ENCODE data around the gene RIMS3. TPM values are rescaled to one million over a fixed set of nuclear protein-coding genes. Genes with fewer than 3 reads are reported as not detected.
"Not testable (repeated sequence)": the region's sequence is repeated elsewhere in the genome, so short reads cannot be mapped to it uniquely, and the experiment has no call there.

The RIMS3 gene
- total RNA-seq, 1 donor from 2014 or later = 0.81 TPM

DNA sequence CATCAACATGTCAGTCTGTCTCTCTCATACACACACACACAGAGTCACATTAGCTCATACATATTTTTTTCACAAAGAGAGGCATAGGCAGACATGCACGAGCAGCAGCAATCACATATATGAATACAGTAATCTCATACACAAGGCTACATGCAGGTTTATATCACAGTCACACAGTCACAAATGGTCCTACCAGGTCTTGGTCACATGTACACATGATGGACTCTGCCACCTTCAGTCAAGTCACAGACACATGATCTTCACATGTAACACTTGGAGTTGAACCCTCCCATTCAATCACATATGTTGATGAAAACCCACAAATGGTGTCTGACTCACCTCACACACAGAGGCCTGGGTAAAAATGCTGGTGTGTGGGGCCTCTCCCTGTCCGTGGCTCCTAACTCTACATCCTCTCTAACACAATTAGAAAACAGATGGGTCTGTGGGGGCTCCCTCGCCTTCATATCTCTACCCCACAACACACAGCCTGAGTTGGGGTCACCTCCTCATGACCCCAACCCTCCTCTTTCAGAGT lies 27.9 kb downstream of the RIMS3 start:
- no peak for DNase-seq
- ATAC-seq (ENCODE audit: poor library complexity) = no peak
- intact Hi-C loops (cut with DNase I) = no loop called here

DNA sequence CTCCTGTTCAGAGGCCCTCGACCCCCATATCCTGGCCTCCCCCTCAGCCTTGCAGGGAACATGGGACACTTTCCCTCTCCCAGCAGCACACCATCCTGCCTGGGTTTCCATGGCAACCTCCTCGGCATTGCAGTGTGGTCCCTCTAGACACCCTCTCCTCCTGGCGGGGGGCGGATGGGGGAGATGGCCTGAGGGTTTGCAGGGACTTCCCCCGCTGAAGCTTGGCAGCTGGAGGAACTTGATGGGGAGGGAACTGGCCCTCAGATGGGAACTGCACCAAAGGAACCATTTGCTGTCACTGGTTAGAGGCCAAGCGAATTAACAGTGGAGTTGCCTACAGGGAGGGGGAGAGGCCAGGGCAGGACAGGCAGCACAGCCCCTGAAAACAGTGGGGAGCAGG lies 28.7 kb downstream of the RIMS3 start:
- intact Hi-C loops (cut with DNase I) = no loop called here
- no peak for ATAC-seq (ENCODE audit: poor library complexity)
- no peak for DNase-seq

DNA sequence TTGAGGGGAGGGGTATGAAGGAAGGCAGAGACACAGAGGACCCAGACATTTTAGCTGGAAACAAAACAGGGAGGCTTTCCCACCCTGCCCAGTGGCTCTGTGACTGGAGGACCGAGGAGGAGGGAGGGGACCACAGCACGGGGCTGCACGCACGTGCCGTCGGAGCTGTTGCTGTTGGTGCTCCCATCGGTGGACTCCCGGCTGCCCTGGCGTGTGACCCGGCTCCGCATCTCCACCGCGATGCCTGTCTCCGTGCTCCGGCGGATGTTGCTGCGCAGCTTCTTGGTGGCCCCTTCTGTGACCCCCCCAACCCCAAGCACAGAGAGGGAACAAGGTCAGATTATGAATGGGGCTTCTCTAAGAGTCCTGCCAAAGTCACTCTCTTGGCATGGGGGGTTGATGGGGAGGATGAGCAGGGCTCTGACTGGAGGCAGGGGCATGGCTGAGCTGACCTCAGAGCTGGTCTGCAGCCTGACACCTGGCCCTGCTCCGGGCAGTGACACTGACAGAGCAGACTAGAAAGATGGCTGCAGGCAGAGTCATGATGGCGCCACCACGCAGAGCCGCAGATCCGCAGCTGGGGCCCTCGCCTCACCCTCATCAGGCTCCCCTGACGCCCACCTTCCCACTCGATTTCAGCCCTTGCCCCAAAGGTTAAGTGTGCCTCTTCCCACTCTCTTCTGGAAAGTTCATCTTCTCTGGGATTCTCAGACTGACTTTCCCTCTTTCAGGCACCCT lies 29.6 kb downstream of the RIMS3 start:
- ATAC-seq (ENCODE audit: poor library complexity) (no peak), DNase-seq (no peak)
- intact Hi-C loops (cut with DNase I) = no loop called here

DNA sequence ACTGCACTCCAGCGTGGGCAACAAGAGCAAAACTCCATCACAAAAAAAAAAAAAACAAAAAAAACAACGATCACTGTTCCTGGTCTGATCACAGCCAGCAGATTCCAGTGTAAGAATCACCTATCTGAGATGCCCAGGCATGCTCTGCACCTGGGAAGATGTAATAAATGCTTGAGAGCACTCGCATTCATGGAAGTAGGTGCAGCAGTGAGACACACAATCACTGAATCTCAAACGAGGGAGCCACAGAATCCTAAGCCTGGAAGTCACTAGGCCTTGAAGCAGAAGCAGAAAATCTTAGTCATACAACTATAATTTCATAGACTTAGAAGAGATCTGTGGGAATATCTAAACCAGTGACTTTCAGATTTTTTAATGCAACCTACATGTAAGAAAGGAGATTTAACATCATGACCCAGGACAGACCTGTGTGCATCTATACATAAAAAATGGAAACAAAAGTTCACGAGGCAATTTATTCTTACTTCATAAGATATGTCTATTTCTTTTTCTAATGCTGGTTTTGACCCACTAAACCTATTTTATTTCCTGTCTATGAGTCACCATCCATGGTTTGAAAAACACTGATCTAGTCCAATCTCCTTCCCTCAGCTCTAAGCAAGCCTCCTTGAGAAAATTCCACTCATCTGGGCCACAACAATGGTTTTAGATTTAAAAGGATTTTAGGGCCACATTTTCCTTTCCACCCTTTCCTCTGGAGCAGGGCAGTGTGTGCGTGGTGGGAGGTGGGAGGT lies 30.4 kb downstream of the RIMS3 start:
- ATAC-seq (ENCODE audit: poor library complexity) (no peak), DNase-seq (no peak)
- intact Hi-C loops (cut with DNase I) = no loop called here

DNA sequence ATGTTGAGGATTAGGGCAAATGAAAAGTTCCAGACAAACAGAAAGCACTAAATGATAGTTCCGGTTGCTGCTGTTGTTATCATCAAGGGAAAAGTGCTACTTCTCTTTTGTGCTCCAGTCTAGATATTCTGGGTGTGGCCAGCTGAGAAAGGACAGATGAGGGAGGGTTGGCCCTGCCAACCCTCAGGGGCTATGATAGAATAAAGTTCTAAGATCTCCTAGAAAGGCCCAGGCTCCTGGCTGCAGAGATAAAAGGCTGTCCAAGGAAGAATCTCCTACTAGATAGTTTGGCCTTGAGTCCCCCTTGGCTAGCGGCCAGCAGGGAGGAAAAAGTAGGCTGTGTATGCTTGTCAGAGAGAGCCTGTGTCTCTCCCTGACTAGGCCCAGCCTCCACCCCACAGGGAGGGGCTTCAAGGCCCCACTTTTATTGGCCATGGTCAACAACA lies 31.5 kb downstream of the RIMS3 start:
- ATAC-seq (ENCODE audit: poor library complexity) = peak; percentile 46
- intact Hi-C loops (cut with DNase I) = no loop called here

DNA sequence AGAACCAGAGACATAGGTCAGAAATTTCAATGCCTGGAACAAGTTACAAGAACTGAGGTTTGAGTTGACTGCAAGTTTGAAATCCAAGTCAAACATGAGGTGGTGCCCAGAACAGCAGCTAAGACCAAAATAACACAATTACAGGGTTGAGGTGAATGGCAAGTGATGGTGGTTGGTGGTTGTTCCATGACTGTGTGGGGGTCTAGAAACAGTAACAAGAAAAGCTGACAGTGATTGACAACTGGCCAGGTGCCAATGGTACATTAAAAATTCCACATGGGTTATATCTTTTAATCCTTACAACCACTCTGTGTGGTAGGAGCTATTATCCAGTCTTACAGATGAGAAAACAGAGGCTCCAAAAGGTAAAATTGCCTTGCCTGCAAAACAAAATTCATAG lies 32.0 kb downstream of the RIMS3 start:
- intact Hi-C loops (cut with DNase I) = no loop called here
- no peak for DNase-seq
- ATAC-seq (ENCODE audit: poor library complexity) = no peak

More for the DNA sequence above, 31.5 kb downstream of the RIMS3 start:
- peak; percentile 63 for DNase-seq

DNA sequence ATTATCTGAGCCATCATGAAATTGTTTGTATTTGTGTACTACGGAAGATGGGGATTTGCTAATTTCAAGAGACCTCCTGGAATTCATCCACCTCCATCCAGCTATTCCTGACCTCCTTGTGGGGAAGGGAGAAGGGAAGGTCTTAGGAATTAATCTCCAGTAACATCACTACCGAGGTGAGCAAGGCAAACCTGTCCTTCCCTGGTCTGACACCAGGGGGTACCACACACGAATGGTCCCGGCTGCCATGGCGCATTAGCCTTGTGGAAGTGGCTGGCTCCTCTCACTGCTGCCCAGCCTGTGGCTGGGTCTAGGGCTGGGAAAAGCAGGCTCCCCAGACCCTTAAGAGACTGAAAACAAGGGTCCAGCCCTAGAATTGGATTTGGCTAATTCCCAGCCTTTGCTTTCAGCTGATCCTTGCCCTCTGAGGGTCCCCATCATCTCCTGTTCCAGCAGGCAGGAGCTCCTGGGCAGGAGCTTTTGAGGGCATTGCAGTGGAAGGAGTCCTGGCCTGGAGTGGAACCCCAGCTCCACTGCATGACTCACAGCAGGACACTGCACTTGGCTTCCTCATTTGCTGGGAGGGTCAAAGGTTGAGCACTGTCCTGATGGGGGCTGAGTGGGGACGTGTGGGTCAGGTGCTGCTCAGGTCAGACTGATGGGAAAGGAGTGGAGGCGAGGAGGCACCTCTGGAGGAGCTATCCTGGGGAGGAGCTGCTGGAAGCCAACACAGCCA lies 34.8 kb downstream of the RIMS3 start:
- DNase-seq = no peak
- peak; percentile 55 for ATAC-seq (ENCODE audit: poor library complexity)
- intact Hi-C loops (cut with DNase I) = no loop called here

DNA sequence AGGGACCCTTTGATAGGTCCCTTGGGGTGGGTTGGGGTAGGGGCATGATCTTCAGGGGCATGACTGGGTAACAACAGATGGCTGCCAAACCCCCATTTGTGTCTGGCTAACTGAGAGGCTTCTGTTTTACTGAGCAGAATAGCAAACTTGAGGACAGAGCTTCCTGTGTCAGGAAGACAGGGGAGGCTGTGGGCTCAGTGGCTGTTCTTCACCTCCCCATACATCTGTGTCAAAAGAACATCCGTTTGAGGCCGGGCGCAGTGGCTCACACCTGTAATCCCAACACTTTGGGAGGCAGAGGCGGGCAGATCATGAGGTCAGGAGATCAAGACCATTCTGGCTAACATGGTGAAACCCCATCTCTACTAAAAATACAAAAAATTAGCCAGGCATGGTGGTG lies 35.9 kb downstream of the RIMS3 start:
- intact Hi-C loops (cut with DNase I) = loop anchor here (5.0 kb wide), 1 partner anchor 38 kb away; the partner anchor contains the start of gene RIMS3
- ATAC-seq (ENCODE audit: poor library complexity); DNase-seq: not testable (repeated sequence)

DNA sequence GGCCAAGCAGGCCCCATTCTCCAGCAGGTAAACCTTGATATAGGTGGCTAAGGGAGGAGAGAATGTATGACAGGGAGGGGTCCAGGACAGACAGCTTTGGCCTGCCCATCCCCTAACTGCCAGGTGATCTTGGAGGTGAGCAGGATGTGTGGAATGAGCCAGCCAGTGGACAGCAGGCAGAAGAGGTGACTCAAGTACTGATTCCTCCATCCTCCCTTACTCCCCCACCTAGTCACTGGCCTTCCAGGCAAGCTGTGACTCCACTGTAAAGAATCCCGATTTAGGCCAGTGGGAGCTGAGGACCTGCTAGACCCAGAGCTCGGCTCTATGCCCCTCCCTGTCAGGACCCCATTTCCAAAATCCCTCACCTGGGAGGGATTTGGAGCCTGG lies 36.6 kb downstream of the RIMS3 start:
- no peak for ATAC-seq (ENCODE audit: poor library complexity)
- no peak for DNase-seq
- intact Hi-C loops (cut with DNase I) = loop anchor here (5.0 kb wide), 1 partner anchor 38 kb away; the partner anchor contains the start of gene RIMS3

DNA sequence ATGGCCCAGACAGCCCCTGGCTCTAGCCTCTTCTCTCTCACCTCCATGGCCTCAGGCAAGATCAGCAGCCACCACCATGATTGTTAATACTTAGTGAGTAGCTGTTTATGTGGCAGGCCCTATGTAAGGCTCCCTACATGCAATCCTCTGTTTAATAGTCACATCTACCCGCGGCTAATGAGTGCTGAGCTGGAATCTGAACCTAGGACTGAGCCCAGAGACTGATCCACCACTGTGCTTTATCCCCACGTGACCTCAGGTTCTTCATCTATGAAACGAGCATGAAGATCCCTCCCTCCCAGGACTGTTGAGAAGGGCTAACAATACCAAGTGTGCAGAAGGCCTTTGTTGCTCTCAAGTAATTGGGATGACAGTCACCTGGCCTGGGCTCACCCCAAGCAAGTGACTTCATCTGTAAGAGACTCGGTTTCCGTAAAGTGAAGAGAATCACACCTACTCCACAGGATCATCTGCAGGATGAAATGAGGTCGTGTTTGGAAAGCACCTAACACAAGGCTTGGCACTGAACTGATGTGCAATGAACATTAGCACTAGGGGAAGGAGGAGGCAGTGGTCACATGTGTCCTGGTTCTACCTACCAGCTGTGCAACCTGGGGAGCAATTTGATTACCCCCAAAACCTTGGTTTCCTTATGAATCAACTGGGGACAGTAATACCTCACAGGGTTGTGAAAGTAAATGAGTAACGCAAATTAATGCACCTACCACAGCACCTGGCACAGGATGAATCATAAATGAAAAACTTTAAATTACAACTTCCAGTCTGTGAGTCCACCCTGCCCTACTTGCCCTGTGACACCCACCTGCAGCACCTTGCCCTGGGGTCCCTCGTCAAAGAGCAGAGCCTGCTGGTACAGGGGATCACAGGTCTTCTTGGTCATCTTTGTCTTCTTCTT lies 37.2 kb downstream of the RIMS3 start:
- no peak for ATAC-seq (ENCODE audit: poor library complexity)
- intact Hi-C loops (cut with DNase I) = loop anchor here (5.0 kb wide), 1 partner anchor 39 kb away; the partner anchor contains the start of gene RIMS3
- no peak for DNase-seq

DNA sequence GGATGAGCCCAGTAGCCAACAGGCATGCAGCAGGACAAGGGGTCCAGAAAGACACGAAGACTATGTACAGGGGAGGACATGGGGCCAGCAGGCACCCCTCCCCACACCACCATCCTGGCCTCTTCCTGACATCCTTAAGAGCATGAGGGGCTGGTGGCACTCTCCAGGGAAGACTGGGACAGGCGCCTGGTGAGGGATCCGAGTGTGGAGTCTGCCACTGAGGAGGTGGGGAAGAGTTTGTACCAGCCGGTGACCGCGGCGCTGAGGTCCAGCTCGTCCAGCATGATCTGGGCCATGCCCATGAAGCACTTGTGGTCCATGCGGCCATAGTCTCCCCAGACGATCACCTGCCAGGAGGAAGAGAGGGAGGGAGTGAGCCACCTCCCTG lies 39.1 kb downstream of the RIMS3 start:
- intact Hi-C loops (cut with DNase I) = loop anchor here (5.0 kb wide), 1 partner anchor 41 kb away; the partner anchor contains the start of gene RIMS3
- DNase-seq = no peak
- no peak for ATAC-seq (ENCODE audit: poor library complexity)

DNA sequence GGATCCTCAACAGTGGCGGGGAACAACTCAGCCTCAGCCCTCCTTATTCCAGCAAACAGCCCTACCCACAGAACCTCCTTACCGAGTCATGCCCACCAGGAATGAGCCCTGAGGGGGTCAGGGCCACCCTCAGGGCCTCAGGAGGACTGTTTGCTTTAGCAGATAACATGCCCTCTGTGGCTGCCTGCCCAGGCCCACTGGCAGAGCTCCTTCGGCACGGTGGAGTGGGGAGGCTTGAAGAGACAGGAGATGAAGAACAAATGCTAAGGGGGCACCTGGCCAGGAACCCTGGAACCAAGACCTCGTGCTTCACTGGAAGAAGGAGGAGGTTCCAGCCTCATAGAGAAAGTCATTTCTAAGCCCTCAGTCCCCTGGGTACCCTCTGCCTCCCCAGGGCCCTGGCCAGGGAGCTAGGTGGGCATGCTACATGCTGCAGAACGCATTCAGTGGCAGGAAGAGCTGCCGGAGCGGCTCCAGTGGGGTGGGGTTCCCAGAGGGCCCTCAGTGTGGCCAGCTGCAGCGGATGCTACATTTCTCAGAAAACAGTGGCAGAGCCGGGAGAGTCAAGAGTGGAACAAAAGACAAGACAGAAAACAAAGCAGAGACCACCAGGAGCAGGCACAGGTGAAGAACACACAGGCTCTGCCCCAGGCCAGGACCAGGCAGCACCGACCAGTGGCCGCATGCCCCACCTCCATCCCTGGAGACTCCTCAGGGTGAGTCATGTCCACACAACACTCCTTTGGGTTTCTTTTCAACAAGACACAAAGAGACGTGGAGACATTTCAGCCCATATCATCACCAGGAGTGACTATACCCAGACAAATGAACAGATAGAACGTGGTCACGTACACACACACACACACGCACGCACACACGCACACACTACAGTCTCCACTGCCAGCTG lies 39.8 kb downstream of the RIMS3 start:
- intact Hi-C loops (cut with DNase I) = loop anchor here (5.0 kb wide), 1 partner anchor 42 kb away; the partner anchor contains the start of gene RIMS3
- ATAC-seq (ENCODE audit: poor library complexity) (peak; percentile 15), DNase-seq (no peak)

DNA sequence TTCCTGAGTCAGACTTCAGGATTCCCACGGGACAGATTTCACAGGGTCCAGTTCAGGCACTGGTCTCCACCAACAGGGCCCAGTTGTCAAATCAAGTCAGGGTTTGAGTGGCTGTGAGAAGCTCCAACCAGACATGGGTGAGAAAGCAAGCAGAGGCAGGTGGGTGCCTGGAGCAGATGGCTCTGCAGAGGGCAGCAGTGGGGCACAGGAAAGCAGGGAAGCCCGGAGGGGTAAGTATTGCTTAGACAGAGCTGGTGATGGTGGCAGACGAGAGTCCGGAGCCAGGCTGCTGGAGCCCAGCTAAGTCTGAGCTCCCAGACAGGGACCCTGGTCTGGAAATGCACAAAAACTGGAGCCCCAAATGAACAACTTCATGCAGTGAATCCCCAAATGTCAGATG lies 40.4 kb downstream of the RIMS3 start:
- intact Hi-C loops (cut with DNase I) = loop anchor here (5.0 kb wide), 1 partner anchor 42 kb away; the partner anchor contains the start of gene RIMS3
- peak; percentile 49 for DNase-seq
- ATAC-seq (ENCODE audit: poor library complexity) = peak; percentile 83

DNA sequence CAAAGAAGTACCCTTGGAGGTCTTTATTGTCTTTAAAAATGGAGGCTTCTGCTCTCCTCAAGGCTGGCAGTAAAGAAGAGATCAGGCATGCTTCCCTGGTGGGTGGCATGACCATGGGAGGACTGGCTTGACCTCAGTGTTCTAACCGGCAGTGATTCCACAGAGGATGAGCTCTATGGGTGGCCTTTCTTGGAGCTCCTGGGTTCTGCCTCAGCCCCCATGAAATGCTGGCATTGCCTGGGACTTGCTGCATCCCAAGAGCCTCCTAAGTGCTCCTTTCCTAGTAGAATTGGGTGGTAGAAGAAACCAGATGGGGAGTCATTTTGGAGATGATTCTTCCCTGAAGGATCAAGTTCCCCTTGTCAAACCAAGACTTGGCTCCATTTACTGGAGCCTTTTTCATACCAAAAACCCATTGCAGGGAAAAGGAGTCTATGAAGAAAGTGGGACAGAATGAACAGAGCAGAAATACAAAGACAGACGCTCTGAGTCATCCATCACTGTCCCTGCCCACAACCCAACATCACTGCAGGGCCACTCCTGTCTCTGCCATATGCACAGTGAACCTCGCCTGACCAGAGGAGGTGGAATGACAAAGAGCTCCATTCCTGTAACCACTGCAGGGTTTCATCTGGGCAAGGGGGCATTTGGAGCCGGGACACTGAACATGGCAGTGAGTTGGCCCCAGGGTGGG lies 42.4 kb downstream of the RIMS3 start:
- intact Hi-C loops (cut with DNase I) = no loop called here
- ATAC-seq (ENCODE audit: poor library complexity) (no peak), DNase-seq (no peak)

DNA sequence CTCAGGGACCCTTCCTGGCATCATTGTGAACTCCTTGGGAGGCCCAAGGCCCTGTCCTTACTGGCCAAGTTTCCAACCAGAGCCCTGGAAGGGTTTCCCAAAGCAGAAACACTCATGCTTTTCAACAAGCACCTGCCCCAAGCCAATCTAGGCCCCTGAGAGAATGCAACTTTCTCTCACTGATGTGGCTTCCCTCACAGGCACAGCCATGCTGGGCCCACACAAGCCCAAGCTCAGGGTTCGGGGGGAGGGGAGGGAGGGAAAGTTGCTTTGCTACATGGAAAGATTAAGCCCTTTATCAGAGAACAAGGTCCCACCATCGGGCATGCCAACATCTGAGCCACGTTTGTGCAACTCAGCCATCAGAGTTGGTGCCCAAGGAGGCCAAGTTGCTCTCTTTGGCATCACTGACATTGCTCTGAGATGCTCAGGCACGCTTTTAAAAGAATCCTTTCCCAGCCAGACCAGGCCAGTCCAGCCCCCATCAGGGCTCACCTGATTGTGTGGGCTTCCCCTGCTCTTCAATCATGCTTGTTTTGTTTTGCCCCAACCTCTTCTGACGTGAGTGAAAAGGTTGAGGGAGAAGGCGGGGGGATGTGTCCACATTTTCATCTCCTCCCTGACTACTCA lies 43.5 kb downstream of the RIMS3 start:
- DNase-seq = no peak
- intact Hi-C loops (cut with DNase I) = no loop called here
- ATAC-seq (ENCODE audit: poor library complexity) = no peak

Data from Right ventricle myocardium superior (tissue), 1 donor.